SK-N-SH (cell line): ENCODE measurements around the gene CALN1.

Experiments
- EP300 ChIP-seq, 2 experiments: IDR thresholded peaks; 2 replicates each; pipeline versions ENCODE4 v1.4.0 to v1.6.1; 2012; ENCODE audit warnings: borderline replicate concordance in 1 of 2, low read depth in 1 of 2, low read length in 1 of 2
- EZH2phosphoT487 ChIP-seq: fragments of 200-600 bp; sonication (generic); IDR thresholded peaks from 2 replicates; pipeline ENCODE4 v1.6.1; 2017; ENCODE audit warnings: low read depth, mixed run types, mild to moderate bottlenecking, antibody characterized with exemption, moderate library complexity, borderline replicate concordance
- GABPA ChIP-seq: IDR thresholded peaks from 2 replicates; pipeline ENCODE4 v1.4.0; 2012; ENCODE audit warnings: low read depth, mild to moderate bottlenecking
- NFIC ChIP-seq: IDR thresholded peaks from 2 replicates; pipeline ENCODE4 v1.4.0; 2012; ENCODE audit warnings: borderline replicate concordance
- POLR2AphosphoS5 ChIP-seq: IDR thresholded peaks from 2 replicates; pipeline ENCODE4 v1.6.1; 2012; ENCODE audit warnings: low read depth, low read length
- RFX5 ChIP-seq: IDR thresholded peaks from 2 replicates; pipeline ENCODE4 v1.6.1; 2012; ENCODE audit warnings: mild to moderate bottlenecking, improper control_type of control experiment, low read length
- TAF1 ChIP-seq: IDR thresholded peaks from 2 replicates; pipeline ENCODE4 v1.6.1; 2012; ENCODE audit warnings: low read depth, mild to moderate bottlenecking, low read length, moderate library complexity, borderline replicate concordance
- TEAD4 ChIP-seq: IDR thresholded peaks from 2 replicates; pipeline ENCODE4 v1.4.0; 2012; ENCODE audit warnings: mild to moderate bottlenecking, borderline replicate concordance; ENCODE audit not compliant: insufficient read depth
- YY1 ChIP-seq: IDR thresholded peaks from 2 replicates; pipeline ENCODE4 v1.4.0; 2012; ENCODE audit warnings: low read depth, mild to moderate bottlenecking
- TF ChIP-seq, protein P1 (sequence below): fragments of 200-600 bp; sonication (generic); IDR thresholded peaks from 2 replicates; pipeline ENCODE4 v1.6.1; 2017; ENCODE audit warnings: antibody characterized with exemption, mild to moderate bottlenecking, moderate library complexity
- TF ChIP-seq, protein P2 (sequence below): IDR thresholded peaks from 2 replicates; pipeline ENCODE4 v1.6.1; 2012; ENCODE audit warnings: mild to moderate bottlenecking, low read depth, low read length, moderate library complexity
- TF ChIP-seq, protein P3 (sequence below): IDR thresholded peaks from 2 replicates; pipeline ENCODE4 v1.4.0; 2012; ENCODE audit warnings: low read depth, borderline replicate concordance
- TF ChIP-seq, protein P4 (sequence below): IDR thresholded peaks from 2 replicates; pipeline ENCODE4; 2012

DNA sequence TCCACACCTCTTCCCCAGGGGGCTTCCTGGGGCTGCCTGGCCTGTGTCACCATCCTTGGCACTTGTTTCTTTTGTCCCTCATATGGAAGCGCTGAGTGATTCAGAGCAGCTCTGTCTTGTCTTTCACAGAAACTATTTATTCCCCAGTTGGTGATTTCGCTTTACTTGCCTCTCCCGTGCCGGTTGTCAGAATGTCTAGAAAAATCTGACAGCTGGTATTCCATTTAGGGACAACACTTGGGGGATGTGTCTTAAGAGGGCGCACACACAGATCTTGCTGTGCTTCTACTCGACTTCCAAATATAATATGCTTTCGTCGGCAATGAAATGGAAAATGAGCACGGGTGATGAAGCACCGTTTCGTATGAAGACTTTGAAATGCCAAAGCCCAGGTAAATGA lies 611.8 kb downstream of the CALN1 start:
- TF ChIP-seq RFX5 (no peak), EP300 (IDR thresholded peaks at IDR 0.05; ENCODE audit: borderline replicate concordance in 1 of 2, low read depth in 1 of 2, low read length in 1 of 2) (no peak), NFIC (no peak), TAF1 (no peak), TEAD4 (no peak), EZH2phosphoT487 (no peak), GABPA (no peak), POLR2AphosphoS5 (no peak), YY1 (no peak)
- TF ChIP-seq, protein P1, sequence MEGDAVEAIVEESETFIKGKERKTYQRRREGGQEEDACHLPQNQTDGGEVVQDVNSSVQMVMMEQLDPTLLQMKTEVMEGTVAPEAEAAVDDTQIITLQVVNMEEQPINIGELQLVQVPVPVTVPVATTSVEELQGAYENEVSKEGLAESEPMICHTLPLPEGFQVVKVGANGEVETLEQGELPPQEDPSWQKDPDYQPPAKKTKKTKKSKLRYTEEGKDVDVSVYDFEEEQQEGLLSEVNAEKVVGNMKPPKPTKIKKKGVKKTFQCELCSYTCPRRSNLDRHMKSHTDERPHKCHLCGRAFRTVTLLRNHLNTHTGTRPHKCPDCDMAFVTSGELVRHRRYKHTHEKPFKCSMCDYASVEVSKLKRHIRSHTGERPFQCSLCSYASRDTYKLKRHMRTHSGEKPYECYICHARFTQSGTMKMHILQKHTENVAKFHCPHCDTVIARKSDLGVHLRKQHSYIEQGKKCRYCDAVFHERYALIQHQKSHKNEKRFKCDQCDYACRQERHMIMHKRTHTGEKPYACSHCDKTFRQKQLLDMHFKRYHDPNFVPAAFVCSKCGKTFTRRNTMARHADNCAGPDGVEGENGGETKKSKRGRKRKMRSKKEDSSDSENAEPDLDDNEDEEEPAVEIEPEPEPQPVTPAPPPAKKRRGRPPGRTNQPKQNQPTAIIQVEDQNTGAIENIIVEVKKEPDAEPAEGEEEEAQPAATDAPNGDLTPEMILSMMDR = no peak
- TF ChIP-seq, protein P2, sequence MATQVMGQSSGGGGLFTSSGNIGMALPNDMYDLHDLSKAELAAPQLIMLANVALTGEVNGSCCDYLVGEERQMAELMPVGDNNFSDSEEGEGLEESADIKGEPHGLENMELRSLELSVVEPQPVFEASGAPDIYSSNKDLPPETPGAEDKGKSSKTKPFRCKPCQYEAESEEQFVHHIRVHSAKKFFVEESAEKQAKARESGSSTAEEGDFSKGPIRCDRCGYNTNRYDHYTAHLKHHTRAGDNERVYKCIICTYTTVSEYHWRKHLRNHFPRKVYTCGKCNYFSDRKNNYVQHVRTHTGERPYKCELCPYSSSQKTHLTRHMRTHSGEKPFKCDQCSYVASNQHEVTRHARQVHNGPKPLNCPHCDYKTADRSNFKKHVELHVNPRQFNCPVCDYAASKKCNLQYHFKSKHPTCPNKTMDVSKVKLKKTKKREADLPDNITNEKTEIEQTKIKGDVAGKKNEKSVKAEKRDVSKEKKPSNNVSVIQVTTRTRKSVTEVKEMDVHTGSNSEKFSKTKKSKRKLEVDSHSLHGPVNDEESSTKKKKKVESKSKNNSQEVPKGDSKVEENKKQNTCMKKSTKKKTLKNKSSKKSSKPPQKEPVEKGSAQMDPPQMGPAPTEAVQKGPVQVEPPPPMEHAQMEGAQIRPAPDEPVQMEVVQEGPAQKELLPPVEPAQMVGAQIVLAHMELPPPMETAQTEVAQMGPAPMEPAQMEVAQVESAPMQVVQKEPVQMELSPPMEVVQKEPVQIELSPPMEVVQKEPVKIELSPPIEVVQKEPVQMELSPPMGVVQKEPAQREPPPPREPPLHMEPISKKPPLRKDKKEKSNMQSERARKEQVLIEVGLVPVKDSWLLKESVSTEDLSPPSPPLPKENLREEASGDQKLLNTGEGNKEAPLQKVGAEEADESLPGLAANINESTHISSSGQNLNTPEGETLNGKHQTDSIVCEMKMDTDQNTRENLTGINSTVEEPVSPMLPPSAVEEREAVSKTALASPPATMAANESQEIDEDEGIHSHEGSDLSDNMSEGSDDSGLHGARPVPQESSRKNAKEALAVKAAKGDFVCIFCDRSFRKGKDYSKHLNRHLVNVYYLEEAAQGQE = no peak
- TF ChIP-seq, protein P3, sequence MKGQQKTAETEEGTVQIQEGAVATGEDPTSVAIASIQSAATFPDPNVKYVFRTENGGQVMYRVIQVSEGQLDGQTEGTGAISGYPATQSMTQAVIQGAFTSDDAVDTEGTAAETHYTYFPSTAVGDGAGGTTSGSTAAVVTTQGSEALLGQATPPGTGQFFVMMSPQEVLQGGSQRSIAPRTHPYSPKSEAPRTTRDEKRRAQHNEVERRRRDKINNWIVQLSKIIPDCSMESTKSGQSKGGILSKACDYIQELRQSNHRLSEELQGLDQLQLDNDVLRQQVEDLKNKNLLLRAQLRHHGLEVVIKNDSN = no peak
- TF ChIP-seq, protein P4, sequence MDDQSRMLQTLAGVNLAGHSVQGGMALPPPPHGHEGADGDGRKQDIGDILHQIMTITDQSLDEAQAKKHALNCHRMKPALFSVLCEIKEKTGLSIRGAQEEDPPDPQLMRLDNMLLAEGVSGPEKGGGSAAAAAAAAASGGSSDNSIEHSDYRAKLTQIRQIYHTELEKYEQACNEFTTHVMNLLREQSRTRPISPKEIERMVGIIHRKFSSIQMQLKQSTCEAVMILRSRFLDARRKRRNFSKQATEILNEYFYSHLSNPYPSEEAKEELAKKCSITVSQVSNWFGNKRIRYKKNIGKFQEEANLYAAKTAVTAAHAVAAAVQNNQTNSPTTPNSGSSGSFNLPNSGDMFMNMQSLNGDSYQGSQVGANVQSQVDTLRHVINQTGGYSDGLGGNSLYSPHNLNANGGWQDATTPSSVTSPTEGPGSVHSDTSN = no peak
